ENCODE results near the gene BASP1. TPM values are rescaled to one million over a fixed set of nuclear protein-coding genes. Genes with fewer than 3 reads are reported as not detected.

The BASP1 gene
- total and polyA plus RNA-seq, 7 donors = 7.4 to 18.6 (median 11.1) TPM

GRCh38 chr5:17228821-17229291 lies 11.4 kb downstream of the BASP1 start:
- H3K4me1 ChIP-seq = no peaks in the 10 kb centered on the region
- no peak overlapping the region for H3K27ac ChIP-seq
- no peak for TF ChIP-seq POLR2A (IDR thresholded peaks at IDR 0.05)
- intact Hi-C loops (cut with DNase I) = no loop called here
- H3K27me3 ChIP-seq = no peaks in the 10 kb centered on the region
- H3K36me3 ChIP-seq = no peaks in the 10 kb centered on the region
- WGBS, 2 donors = 47 to 48% methylated on average over 3 of the region's 3 CpGs
- no peaks in the 10 kb centered on the region for H3K9me3 ChIP-seq
- H3K4me3 ChIP-seq = no peak overlapping the region
- no peak for DNase-seq

- TF ChIP-seq POLR2A (IDR thresholded peaks at IDR 0.05) (no peak), EP300 (IDR thresholded peaks at IDR 0.05) (no peak), CTCF (IDR thresholded peaks at IDR 0.05) (no peak), POLR2AphosphoS5 (IDR thresholded peaks at IDR 0.05) (no peak)
- H3K9me3 ChIP-seq = no peaks in the 10 kb centered on the region
- no peaks in the 10 kb centered on the region for H3K27me3 ChIP-seq
- WGBS, 2 donors = 66 to 78% methylated on average over 4 of the region's 4 CpGs
- H3K36me3 ChIP-seq = no peaks in the 10 kb centered on the region
- no peaks in the 10 kb centered on the region for H3K4me1 ChIP-seq
- no peak overlapping the region for H3K4me3 ChIP-seq
- DNase-seq = no peak
- intact Hi-C loops (cut with DNase I) = no loop called here
- no peak overlapping the region for H3K27ac ChIP-seq
These were observed 11.9 kb downstream of the BASP1 start for GRCh38 chr5:17229313-17229712.

GRCh38 chr5:17230191-17230590 lies 12.8 kb downstream of the BASP1 start:
- Histone ChIP-seq H3K27ac (no peak overlapping the region), H3K36me3 (no peaks in the 10 kb centered on the region), H3K9me3 (no peaks in the 10 kb centered on the region), H3K4me1 (no peaks in the 10 kb centered on the region), H3K27me3 (no peaks in the 10 kb centered on the region), H3K4me3 (no peak overlapping the region)
- intact Hi-C loops (cut with DNase I) = no loop called here
- no peak for DNase-seq
- TF ChIP-seq POLR2AphosphoS5 (IDR thresholded peaks at IDR 0.05) (no peak), EP300 (IDR thresholded peaks at IDR 0.05) (no peak), CTCF (IDR thresholded peaks at IDR 0.05) (no peak)
- 87 to 89% methylated on average over 3 of the region's 3 CpGs for WGBS, 2 donors

GRCh38 chr5:17230808-17231525 lies 13.5 kb downstream of the BASP1 start:
- DNase-seq = no peak
- intact Hi-C loops (cut with DNase I) = no loop called here
- Histone ChIP-seq H3K9me3 (no peaks in the 10 kb centered on the region), H3K4me3 (no peak overlapping the region), H3K27ac (no peak overlapping the region), H3K27me3 (no peaks in the 10 kb centered on the region), H3K4me1 (no peaks in the 10 kb centered on the region), H3K36me3 (no peaks in the 10 kb centered on the region)
- 75 to 81% methylated on average over 10 of the region's 10 CpGs for WGBS, 2 donors
- TF ChIP-seq POLR2A (IDR thresholded peaks at IDR 0.05) (no peak), EP300 (IDR thresholded peaks at IDR 0.05) (no peak), CTCF (IDR thresholded peaks at IDR 0.05) (no peak), POLR2AphosphoS5 (IDR thresholded peaks at IDR 0.05) (no peak)

- intact Hi-C loops (cut with DNase I) = no loop called here
- Histone ChIP-seq H3K4me3 (no peak overlapping the region), H3K27ac (no peak overlapping the region), H3K36me3 (no peaks in the 10 kb centered on the region), H3K9me3 (no peaks in the 10 kb centered on the region), H3K4me1 (no peaks in the 10 kb centered on the region), H3K27me3 (no peaks in the 10 kb centered on the region)
- DNase-seq = no peak
- TF ChIP-seq EP300 (IDR thresholded peaks at IDR 0.05) = no peak
- TF ChIP-seq CTCF (IDR thresholded peaks at IDR 0.05) = no peak
- TF ChIP-seq POLR2A (IDR thresholded peaks at IDR 0.05) = no peak
- TF ChIP-seq POLR2AphosphoS5 (IDR thresholded peaks at IDR 0.05) = no peak
- 55 to 76% methylated on average over 9 of the region's 9 CpGs for WGBS, 2 donors
These were observed 15.0 kb downstream of the BASP1 start for GRCh38 chr5:17232405-17232804.

Measured in sigmoid colon (tissue), 7 donors.